ENCODE measurements around the gene EFNA5. TPM values are rescaled to one million over a fixed set of nuclear protein-coding genes. Genes with fewer than 3 reads are reported as not detected.

Gene EFNA5
- polyA plus RNA-seq, 3 donors, result 0.01 TPM; not detected in 2

GRCh38 chr5:107474716-107475489 lies 195.8 kb downstream of the EFNA5 start:
- DNase-seq, result peak; percentile 72 to 80 (median 73)
- no peaks in the 10 kb centered on the region for H3K79me2 ChIP-seq (ENCODE audit: insufficient read depth, low read length)
- no peak overlapping the region for H2AFZ ChIP-seq (ENCODE audit: insufficient read depth, low read depth, low read length, poor library complexity, severe bottlenecking)
- intact Hi-C loops (cut with micrococcal nuclease), result loop anchor here in 1 of 2 donors (5.0 kb wide), 1 partner anchor 88 kb away; no protein-coding TSS in a partner anchor
- peaks cover 0 to 2% (median 0%) of the 10 kb centered on the region in 7 donors for H3K9me3 Mint-ChIP-seq
- H3K4me1 ChIP-seq (ENCODE audit: control insufficient read depth in 1 of 2, insufficient read depth in 2 of 2, low read length in 2 of 2), result peaks cover 4 to 22% of the 10 kb centered on the region in 2 donors
- H3K4me3 Mint-ChIP-seq, result no peak overlapping the region
- no CpG with 5 or more reads among the region's 4 CpGs for WGBS (ENCODE audit: insufficient coverage)
- H3K27ac ChIP-seq (ENCODE audit: low read depth in 1 of 2, low read length in 2 of 2), result peak overlapping the region in 1 of 2 donors; percentile 39
- H3K27me3 Mint-ChIP-seq (ENCODE audit: low read depth in 3 of 3), result no peaks in the 10 kb centered on the region
- H3K27ac Mint-ChIP-seq, result peak overlapping the region in 4 of 7 donors; percentile 18 to 80 (median 48)
- H3K36me3 ChIP-seq (replicated peaks in 1 of 2; ENCODE audit: control insufficient read depth in 1 of 2, insufficient read depth in 2 of 2, low read length in 2 of 2), result no peaks in the 10 kb centered on the region
- H3K4me1 Mint-ChIP-seq, result peaks cover 20% of the 10 kb centered on the region
- H3K9me3 ChIP-seq (replicated peaks in 1 of 2; ENCODE audit: control insufficient read depth in 1 of 2, insufficient read depth in 1 of 2, low read length in 2 of 2), result no peaks in the 10 kb centered on the region
- no peak overlapping the region for H3K4me3 ChIP-seq (replicated peaks in 1 of 3; ENCODE audit: low read depth in 2 of 3, low read length in 3 of 3)
- H3K27me3 ChIP-seq (ENCODE audit: control insufficient read depth in 2 of 2, insufficient read depth in 2 of 2, low read length in 2 of 2), result no peaks in the 10 kb centered on the region
- H3K9ac ChIP-seq (ENCODE audit: insufficient read depth, low read length, poor library complexity, severe bottlenecking), result no peak overlapping the region
- TF ChIP-seq CTCF (IDR thresholded peaks at IDR 0.05), result no peak
- no peaks in the 10 kb centered on the region for H3K36me3 Mint-ChIP-seq
- no peak overlapping the region for H3K4me2 ChIP-seq (replicated peaks; ENCODE audit: extremely low read depth, low read length, poor library complexity, severe bottlenecking)
- no peaks in the 10 kb centered on the region for H4K20me1 ChIP-seq (ENCODE audit: insufficient read depth, low read length)

GRCh38 chr5:107474361-107474715 lies 196.4 kb downstream of the EFNA5 start:
- H3K9me3 Mint-ChIP-seq, result peaks cover 0 to 2% (median 0%) of the 10 kb centered on the region in 7 donors
- Histone ChIP-seq H3K79me2 (ENCODE audit: insufficient read depth, low read length) (no peaks in the 10 kb centered on the region), H3K36me3 (replicated peaks in 1 of 2; ENCODE audit: control insufficient read depth in 1 of 2, insufficient read depth in 2 of 2, low read length in 2 of 2) (no peaks in the 10 kb centered on the region), H3K4me3 (replicated peaks in 1 of 3; ENCODE audit: low read depth in 2 of 3, low read length in 3 of 3) (no peak overlapping the region), H3K4me1 (ENCODE audit: control insufficient read depth in 1 of 2, insufficient read depth in 2 of 2, low read length in 2 of 2) (peaks cover 8 to 27% of the 10 kb centered on the region in 2 donors), H3K27ac (ENCODE audit: low read depth in 1 of 2, low read length in 2 of 2) (peak overlapping the region in 1 of 2 donors; percentile 39), H4K20me1 (ENCODE audit: insufficient read depth, low read length) (no peaks in the 10 kb centered on the region), H3K9ac (ENCODE audit: insufficient read depth, low read length, poor library complexity, severe bottlenecking) (no peak overlapping the region), H3K9me3 (replicated peaks in 1 of 2; ENCODE audit: control insufficient read depth in 1 of 2, insufficient read depth in 1 of 2, low read length in 2 of 2) (no peaks in the 10 kb centered on the region), H3K4me2 (replicated peaks; ENCODE audit: extremely low read depth, low read length, poor library complexity, severe bottlenecking) (no peak overlapping the region), H3K27me3 (ENCODE audit: control insufficient read depth in 2 of 2, insufficient read depth in 2 of 2, low read length in 2 of 2) (no peaks in the 10 kb centered on the region), H2AFZ (ENCODE audit: insufficient read depth, low read depth, low read length, poor library complexity, severe bottlenecking) (no peak overlapping the region)
- intact Hi-C loops (cut with micrococcal nuclease), result loop anchor here in 1 of 2 donors (5.0 kb wide), 1 partner anchor 87 kb away; no protein-coding TSS in a partner anchor
- no CpG with 5 or more reads among the region's 3 CpGs for WGBS (ENCODE audit: insufficient coverage)
- H3K27ac Mint-ChIP-seq, result peak overlapping the region in 2 of 7 donors; percentile 14 to 35
- H3K4me1 Mint-ChIP-seq, result peaks cover 25% of the 10 kb centered on the region
- no peaks in the 10 kb centered on the region for H3K36me3 Mint-ChIP-seq
- DNase-seq, result no peak
- H3K4me3 Mint-ChIP-seq, result no peak overlapping the region
- no peaks in the 10 kb centered on the region for H3K27me3 Mint-ChIP-seq (ENCODE audit: low read depth in 3 of 3)
- TF ChIP-seq CTCF (IDR thresholded peaks at IDR 0.05), result no peak

Measured in CD14-positive monocyte (primary cell).